ENCODE data around the gene PPIB.
"Not testable (repeated sequence)": the region's sequence is repeated elsewhere in the genome, so short reads cannot be mapped to it uniquely, and the experiment has no call there.

PPIB gene

DNA sequence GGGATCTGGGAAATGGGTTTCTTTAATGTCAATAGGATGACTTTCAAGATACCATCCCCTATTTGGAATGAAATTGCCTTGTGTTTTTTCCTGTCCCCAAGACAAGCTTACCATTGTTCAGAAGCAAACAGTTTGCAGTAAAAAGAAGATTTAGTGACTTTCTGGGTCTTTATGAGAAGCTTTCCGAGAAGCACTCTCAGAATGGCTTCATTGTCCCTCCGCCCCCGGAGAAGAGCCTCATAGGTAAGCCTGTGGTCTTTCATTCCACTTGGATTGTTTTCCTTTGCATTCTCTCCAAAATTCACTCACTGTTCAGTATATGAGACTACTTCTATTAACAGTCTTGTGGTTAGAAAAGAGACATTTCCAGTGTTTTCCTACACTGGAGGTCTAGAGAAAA, 36.8 kb downstream of the PPIB start:
- TF ChIP-seq, protein P1, sequence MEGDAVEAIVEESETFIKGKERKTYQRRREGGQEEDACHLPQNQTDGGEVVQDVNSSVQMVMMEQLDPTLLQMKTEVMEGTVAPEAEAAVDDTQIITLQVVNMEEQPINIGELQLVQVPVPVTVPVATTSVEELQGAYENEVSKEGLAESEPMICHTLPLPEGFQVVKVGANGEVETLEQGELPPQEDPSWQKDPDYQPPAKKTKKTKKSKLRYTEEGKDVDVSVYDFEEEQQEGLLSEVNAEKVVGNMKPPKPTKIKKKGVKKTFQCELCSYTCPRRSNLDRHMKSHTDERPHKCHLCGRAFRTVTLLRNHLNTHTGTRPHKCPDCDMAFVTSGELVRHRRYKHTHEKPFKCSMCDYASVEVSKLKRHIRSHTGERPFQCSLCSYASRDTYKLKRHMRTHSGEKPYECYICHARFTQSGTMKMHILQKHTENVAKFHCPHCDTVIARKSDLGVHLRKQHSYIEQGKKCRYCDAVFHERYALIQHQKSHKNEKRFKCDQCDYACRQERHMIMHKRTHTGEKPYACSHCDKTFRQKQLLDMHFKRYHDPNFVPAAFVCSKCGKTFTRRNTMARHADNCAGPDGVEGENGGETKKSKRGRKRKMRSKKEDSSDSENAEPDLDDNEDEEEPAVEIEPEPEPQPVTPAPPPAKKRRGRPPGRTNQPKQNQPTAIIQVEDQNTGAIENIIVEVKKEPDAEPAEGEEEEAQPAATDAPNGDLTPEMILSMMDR (conservative IDR thresholded peaks at IDR 0.05; ENCODE audit: low read length) = no peak
- no peak for DNase-seq (ENCODE audit: low read depth)
- H3K4me3 ChIP-seq (ENCODE audit: low read length) = no peak overlapping the region

DNA sequence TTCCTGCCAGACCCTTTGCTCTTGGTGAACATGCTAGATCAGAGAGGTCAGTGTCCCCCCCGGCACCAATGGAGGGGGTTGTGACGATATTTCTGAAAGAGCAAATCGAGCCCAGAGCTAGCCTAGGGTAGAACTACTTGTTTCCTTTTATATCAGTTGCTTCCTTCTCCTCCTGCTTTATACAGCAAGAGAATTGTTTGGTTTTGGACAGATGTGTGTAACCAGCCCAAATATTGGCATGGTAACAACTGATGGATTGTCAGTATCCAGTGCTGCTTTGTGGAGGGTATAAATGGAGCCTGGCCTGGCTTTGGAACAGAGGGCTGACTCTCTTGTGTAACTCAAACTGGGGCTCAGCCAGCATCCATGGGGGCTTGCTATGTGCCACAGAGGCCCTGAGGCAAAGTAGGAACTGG, 39.9 kb downstream of the PPIB start:
- DNase-seq (ENCODE audit: low read depth) = no peak
- TF ChIP-seq, protein P1 (conservative IDR thresholded peaks at IDR 0.05; ENCODE audit: low read length) = no peak
- H3K4me3 ChIP-seq (ENCODE audit: low read length) = no peak overlapping the region

DNA sequence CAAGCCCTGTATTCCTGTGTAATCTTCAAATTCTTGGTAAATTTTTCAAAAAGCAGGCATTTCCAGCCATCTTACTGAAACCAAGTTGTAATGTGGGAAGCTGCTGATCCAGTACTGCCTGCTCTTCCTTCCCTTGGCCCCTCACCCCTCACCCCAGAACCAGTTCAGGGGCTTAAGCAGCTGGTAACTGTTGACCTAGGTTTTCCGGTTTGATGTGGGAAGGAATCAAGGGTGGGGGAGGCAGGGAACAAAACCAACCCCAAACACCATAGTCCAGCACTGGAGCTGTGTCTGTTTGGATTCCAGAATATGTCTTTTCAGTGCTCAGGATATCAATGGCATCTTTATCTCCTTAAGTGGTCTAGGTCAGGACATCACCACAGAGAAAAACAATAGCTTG, 40.4 kb downstream of the PPIB start:
- H3K4me3 ChIP-seq (ENCODE audit: low read length) = no peak overlapping the region
- TF ChIP-seq, protein P1 (conservative IDR thresholded peaks at IDR 0.05; ENCODE audit: low read length) = no peak
- DNase-seq (ENCODE audit: low read depth) = no peak

DNA sequence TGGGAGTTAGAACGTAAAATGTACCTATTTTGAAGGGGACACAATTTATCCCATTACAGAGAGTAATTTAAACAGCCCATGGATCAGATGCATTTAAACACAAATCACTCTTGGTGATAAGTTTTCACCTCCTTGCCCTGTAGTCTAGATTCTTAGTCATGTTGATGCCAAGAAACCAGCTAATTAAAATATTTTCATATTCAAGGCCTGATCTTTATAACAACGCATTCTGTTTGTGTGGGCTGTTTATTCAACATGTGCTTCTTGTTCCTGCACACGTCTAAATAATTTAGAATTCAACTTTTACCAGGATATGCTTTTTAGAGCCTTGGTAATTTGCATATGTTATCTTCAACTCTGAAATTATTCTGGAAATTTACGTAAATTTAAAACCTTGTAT, 41.2 kb downstream of the PPIB start:
- H3K4me3 ChIP-seq (ENCODE audit: low read length) = no peak overlapping the region
- no peak for DNase-seq (ENCODE audit: low read depth)
- TF ChIP-seq, protein P1 (conservative IDR thresholded peaks at IDR 0.05; ENCODE audit: low read length) = no peak

DNA sequence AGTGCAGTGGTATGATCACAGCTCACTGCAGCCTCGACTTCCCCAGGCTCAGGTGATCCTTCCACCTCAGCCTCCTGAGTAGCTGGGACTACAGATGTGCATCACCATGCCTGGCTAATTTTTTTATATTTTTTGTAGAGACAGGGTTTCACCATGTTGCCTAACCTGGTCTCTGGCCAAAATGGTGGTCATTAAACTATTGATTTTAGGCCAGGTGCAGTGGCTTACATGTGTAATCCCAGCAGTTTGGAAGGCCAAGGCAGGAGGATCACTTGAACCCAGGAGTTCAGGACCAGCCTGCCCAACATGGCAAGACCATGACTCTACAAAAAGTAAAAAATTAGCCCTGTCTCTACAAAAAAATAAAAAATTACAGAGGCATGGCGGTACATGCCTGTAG, 42.5 kb downstream of the PPIB start:
- not testable (repeated sequence) for H3K4me3 ChIP-seq (ENCODE audit: low read length); DNase-seq (ENCODE audit: low read depth)

DNA sequence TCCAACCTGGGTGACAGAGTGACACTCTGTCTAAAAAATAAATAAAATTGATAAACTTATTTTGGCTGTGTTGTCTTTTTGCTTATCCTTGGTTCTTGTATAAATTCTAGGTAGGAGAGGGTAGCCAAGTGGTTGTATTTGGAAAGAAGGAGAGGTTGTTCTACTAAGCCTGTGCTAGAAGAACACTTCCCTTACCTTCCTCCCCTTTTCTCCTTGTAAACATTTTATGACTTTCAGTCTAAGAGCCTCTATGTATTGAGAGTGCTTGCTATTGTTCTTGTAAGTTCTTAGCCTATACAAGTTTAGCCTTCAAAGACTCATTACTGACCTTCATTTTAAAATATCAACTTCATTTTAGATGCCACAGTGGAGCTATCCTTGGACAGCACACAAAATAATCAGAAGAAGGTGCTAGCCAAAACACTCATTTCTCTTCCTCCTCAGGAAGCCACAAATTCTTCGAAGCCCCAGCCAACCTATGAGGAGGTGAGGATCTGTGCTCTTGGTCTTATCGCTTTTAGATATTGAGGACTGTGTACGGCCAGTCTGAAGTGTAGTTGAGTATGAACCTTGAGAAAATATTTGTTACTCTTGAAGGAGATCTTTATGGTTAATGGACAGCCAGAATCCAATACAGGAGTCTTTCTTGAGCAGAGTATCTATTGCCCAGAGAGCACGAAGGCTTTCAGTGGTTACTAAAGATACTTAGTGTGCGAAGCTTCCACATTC, 44.9 kb downstream of the PPIB start:
- TF ChIP-seq, protein P1 (conservative IDR thresholded peaks at IDR 0.05; ENCODE audit: low read length) = no peak
- H3K4me3 ChIP-seq (ENCODE audit: low read length) = no peak overlapping the region
- no peak for DNase-seq (ENCODE audit: low read depth)

DNA sequence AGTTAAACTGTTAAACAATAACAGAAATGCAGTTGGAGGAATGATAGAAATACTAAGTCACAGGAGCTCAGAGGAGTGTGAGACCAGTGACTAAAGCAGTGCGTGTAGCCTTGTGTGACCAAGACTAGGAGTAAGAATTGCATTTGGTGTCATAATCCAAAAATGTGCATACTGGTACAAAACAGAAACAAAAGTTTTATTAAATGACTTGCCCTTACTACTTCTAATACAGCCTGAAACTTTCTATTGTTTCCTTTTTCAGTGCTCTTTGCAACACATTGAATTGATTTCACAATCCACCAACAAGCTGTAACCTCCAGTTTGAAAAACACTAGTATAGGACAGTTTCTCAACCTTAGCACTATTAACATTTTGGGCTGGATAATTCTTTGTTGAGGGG, 49.9 kb downstream of the PPIB start:
- peak; percentile 83 for DNase-seq (ENCODE audit: low read depth)
- H3K4me3 ChIP-seq (ENCODE audit: low read length) = no peak overlapping the region
- TF ChIP-seq, protein P1 (conservative IDR thresholded peaks at IDR 0.05; ENCODE audit: low read length) = no peak

Data from AG10803 (cell line).